ENCODE data around the gene RAB11FIP4.

The RAB11FIP4 gene

DNA sequence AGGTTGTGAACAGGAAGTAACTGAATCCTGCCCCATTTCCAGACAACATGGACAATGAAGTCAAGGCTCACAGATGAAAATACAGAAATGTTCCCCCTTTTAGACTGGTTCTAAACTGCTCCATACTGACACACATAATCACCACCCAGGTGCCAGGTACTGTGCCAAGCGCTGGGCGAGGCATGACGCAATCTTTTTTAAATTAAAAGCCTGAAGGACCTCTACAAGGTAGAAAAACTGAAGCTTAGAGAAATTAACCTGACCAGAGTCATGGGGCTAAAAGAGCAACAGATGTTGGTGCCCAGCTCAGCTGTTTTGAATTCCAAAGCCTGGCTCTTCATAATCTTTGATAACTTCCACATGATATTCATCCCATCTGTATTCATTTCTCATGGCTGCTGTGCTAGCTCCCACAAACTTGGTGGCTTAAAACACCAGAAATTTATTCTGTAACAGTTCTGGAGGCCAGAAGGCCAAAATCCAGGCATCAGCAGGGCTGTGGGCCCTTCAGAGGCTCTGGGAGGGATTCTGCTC lies 4.9 kb upstream of the RAB11FIP4 start:
- no peak for DNase-seq (ENCODE audit: low read depth in 3 of 3, low spot score in 1 of 3)

DNA sequence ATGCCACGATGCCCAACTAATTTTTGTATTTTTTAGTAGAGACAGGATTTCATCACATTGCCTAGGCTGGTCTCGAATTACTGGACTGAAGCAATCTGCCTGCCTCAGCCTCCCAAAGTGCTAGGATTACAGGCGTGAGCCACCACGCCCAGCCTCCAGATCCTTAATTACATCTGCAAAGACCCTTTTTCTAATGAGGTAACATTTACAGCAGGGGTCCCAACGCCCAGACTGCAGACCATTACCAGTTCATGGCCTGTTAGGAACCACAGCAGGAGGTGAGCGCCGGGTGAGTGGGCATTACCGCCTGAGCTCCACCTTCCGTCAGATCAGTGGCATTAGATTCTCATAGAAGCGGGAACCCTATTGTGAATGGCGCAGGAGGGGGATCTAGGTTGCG lies 4.0 kb upstream of the RAB11FIP4 start:
- no peak for DNase-seq (ENCODE audit: low read depth in 3 of 3, low spot score in 1 of 3)

DNA sequence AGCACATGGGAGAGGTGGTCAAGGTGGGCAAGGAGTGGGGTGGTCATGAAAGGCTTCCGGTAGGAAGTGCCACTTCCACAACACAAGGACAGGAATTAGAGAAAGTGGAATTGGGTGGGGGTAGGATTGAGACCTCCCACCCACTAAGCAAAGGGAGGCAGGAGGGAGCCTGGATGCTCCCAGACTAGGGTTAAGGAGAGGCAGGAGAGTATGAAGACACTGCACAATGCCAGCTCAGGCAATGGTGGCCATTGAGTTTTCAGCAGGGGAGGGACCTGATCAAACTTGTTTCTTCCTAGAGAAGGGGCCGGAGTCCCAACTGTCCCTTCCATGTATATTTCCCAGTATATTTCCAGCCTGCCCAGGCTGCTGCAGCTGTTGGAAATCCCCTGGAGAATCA lies 3.1 kb upstream of the RAB11FIP4 start:
- DNase-seq (ENCODE audit: low read depth in 3 of 3, low spot score in 1 of 3): no peak

GRCh38 chr17:31388770-31389656 lies 2.5 kb upstream of the RAB11FIP4 start:
- peak in 1 of 3 donors; percentile 31 for DNase-seq (ENCODE audit: low read depth in 3 of 3, low spot score in 1 of 3)

DNA sequence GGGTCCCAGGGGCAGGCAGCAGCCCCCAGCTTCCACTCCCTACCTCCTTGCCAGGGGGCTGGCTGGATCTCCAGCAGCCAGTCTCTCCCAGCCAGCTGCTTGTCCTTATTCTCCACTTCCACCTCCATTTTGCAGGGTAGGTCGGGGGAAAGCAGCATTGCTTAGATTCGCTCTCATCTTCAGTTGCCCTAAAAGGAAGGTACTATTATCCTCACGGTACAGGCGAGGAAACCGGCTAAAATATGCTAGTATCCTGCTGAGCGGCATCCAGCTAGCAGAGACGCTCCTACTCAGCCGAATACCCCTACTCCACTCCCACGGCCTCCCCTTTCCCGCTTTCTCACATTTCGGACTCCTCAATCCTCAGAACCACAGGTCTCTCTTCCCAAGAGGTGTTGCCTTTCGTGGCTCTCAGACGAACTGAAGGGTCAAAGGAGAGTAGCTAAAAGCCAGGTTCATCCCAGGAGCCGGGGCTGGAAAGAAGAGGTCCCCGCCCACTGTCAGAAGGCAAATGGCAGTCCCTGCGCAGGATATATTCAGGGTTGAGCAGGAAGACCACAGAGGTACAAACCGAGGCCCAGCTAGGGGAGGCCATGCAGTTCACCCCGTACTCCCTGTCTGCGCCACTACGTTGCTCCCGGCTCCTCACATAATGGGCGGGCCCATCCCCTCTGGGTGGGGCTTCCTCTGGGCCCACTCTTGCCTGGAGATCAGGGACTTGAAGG lies 1.7 kb upstream of the RAB11FIP4 start:
- DNase-seq (ENCODE audit: low read depth in 3 of 3, low spot score in 1 of 3): no peak

DNA sequence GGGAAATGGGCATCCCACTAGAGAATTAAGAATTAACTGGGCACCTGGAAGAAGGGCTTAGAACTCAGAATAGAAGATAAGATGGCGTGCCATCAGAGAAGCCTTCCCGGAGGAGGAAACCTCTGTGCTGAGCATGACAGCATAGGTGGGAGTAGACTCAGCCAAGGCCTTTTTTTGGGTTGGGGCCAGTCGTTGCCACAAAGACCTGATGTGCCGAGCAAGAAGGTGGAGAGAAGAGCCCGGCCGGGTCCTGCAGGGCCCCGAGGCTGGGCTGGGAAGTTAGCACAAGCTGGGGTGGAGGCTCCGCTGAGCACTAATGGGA lies 1.1 kb upstream of the RAB11FIP4 start:
- DNase-seq (ENCODE audit: low read depth in 3 of 3, low spot score in 1 of 3): no peak

- no peak for DNase-seq (ENCODE audit: low read depth in 3 of 3, low spot score in 1 of 3)
Measured at GRCh38 chr17:31390748-31391495, 553 bp upstream of the RAB11FIP4 start.

GRCh38 chr17:31392002-31392855 lies 754 bp downstream of the RAB11FIP4 start:
- no peak for DNase-seq (ENCODE audit: low read depth in 3 of 3, low spot score in 1 of 3)

GRCh38 chr17:31392856-31393748 lies 1.6 kb downstream of the RAB11FIP4 start:
- DNase-seq (ENCODE audit: low read depth in 3 of 3, low spot score in 1 of 3): no peak

GRCh38 chr17:31393749-31394146 lies 2.3 kb downstream of the RAB11FIP4 start:
- no peak for DNase-seq (ENCODE audit: low read depth in 3 of 3, low spot score in 1 of 3)

GRCh38 chr17:31394544-31394943 lies 3.1 kb downstream of the RAB11FIP4 start:
- no peak for DNase-seq (ENCODE audit: low read depth in 3 of 3, low spot score in 1 of 3)

DNA sequence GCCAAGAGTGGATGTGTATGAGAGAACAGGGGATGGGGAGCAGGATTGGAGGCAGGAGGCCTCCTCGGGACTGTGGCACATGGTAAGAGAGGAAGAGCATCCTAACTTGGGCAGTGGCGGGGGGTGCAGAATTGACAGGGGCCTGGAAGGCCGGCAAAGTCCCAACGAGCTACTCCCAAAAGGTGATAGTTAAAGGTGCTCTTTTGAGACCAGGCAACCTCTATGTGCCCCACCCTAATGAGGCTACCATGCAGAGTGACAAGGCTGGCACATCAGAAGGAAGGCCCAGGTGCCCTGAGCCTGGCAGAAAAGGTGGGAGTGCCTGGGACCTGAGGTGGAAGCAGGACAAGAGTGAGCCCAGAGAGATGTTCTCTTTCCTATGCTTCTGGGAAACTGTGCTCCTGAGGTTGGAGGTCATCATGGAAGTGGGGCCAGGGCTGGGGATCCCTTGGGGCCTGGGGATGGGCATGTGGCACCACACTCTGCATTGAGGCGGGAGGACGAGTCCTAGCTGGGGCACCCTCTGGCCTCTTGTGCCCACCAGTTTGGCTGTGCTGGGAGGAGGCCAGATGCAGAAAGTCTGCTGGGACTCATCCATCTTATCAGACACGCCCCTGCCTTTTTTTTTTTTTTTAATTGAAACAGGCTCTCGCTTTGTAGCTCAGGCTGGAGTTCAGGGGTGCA lies 5.9 kb downstream of the RAB11FIP4 start:
- no peak for DNase-seq (ENCODE audit: low read depth in 3 of 3, low spot score in 1 of 3)

GRCh38 chr17:31398381-31399311 lies 7.2 kb downstream of the RAB11FIP4 start:
- no peak for DNase-seq (ENCODE audit: low read depth in 3 of 3, low spot score in 1 of 3)

- no peak for DNase-seq (ENCODE audit: low read depth in 3 of 3, low spot score in 1 of 3)
Measured at GRCh38 chr17:31400481-31400950, 9.0 kb downstream of the RAB11FIP4 start.

GRCh38 chr17:31401456-31402254 lies 10.2 kb downstream of the RAB11FIP4 start:
- no peak for DNase-seq (ENCODE audit: low read depth in 3 of 3, low spot score in 1 of 3)

DNA sequence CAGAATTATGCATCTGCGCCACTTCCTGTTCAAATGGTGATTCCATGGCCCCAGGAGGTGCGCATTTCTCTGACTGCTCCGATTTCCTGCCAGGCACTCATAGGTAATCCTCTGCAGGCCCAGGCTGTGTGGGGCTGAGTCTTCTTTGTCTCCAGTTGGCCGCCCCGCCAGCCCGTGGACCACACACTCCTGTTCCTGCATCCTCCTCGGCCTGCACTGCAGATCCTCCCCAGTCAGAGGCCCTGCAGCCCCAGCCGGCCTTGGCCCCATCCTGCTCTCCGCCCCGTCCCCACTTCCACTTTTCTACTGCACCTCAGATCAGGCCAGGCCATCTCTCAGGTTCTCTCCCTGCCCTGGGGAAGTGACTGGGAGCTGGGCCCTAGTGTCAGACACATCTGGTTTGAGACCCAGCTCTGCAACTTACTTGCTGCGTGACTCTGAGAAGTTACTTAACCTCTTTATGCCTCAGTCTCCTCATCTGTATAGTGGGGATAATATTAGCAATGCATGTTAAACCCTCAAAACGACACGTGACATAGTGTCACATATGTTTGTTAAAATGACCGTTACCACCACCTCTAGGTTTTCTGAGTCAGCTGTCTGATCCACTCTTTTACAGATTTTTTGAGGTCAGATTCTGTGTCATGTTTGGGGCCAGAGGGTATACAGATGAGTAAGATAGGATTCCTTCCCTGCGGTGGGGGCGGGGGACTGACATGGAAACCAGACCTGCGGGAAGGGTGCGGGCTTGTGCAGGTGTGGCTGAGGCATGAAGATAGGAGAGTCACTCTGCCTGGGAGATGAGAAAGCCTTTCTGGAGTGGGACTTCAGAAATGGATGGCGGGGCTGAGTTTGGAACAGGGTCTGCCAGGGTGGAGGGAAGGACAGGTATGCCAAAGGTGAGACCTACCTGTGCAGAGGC lies 12.8 kb downstream of the RAB11FIP4 start:
- DNase-seq (ENCODE audit: low read depth in 3 of 3, low spot score in 1 of 3): no peak

Measured in stimulated activated CD4-positive, alpha-beta T cell treated with anti-CD3 and anti-CD28 coated beads, TNF-alpha, amount 100 ng/mL, for 1 hour (primary cell).